K562 (cell line): ENCODE results near the gene NEK4. TPM values are rescaled to one million over a fixed set of nuclear protein-coding genes. Genes with fewer than 3 reads are reported as not detected.

ENCODE experiments used
- ATAC-seq: fragments of 200-7000 bp; cut with Tn5 transposase; 3 replicates; pipeline ENCODE4 v1.9.1; 2020; ENCODE audit warnings: moderate library complexity
- BruUV-seq: library from RNA; stranded (reverse); fragments of 400-500 nt; replicated peaks from 2 replicates; lab custom pipeline; 2021; lab: Mats Ljungman, UMichigan
- CTCF ChIA-PET: fragments of 300-600 bp; formaldehyde crosslinking; extraction: SDS; loops from one replicate; lab custom pipeline; 2021; ENCODE audit warnings: low intra/inter-chr PET ratio; lab: Yijun Ruan, JAX
- POLR2A ChIA-PET: fragments of 300-600, 350-650 bp; sonication (Branson Sonifier 250); formaldehyde crosslinking; extraction: SDS; loops from one replicate; lab custom pipeline; 2021; ENCODE audit warnings: antibody characterized with exemption, inconsistent platforms; lab: Yijun Ruan, JAX
- DNase-seq, 4 experiments: peaks; one replicate each; pipeline versions ENCODE4 v3.0.0 to v3.0.0-alpha.2; 2011 to 2018; ENCODE audit warnings: low spot score in 3 of 4, mixed read lengths in 3 of 4; ENCODE audit errors: extremely low read depth in 1 of 4
- FAIRE-seq: peaks from 2 replicates; lab custom pipeline; 2011; peaks lifted over from hg19 to GRCh38; lab: Jason Lieb, UNC
- H2AFZ ChIP-seq: 2 replicates; pipeline ENCODE4 v1.6.0; 2011; ENCODE audit warnings: low read depth, low read length, control low read depth, inconsistent platforms
- H3K27ac ChIP-seq: fragments of 200-600 bp; 3 replicates; pipeline ENCODE4 v1.8.0; 2011; ENCODE audit warnings: low read depth, mild to moderate bottlenecking, control low read depth, inconsistent platforms, low read length, moderate library complexity, mixed read lengths; ENCODE audit errors: extremely low read depth
- H3K27me3 ChIP-seq, 2 experiments: fragments of 300-600 bp in 1 of 2; 2 replicates in 1 of 2; 3 replicates in 1 of 2; pipeline versions ENCODE4 v1.6.0 to v1.8.0; 2011; ENCODE audit warnings: inconsistent platforms in 2 of 2, low read length in 2 of 2, mild to moderate bottlenecking in 1 of 2, mixed read lengths in 1 of 2, moderate library complexity in 1 of 2; ENCODE audit not compliant: control insufficient read depth in 2 of 2, insufficient read depth in 2 of 2
- H3K36me3 ChIP-seq: fragments of 300-600 bp; 3 replicates; pipeline ENCODE4 v1.8.0; 2011; ENCODE audit warnings: mild to moderate bottlenecking, low read length, inconsistent platforms; ENCODE audit not compliant: control insufficient read depth, insufficient read depth
- H3K4me1 ChIP-seq, 2 experiments: fragments of 200-600 bp in 1 of 2; replicated peaks in 1 of 2; 2 replicates in 1 of 2; 3 replicates in 1 of 2; pipeline versions ENCODE4 v1.5.1 to v1.8.0; 2011; ENCODE audit warnings: inconsistent platforms in 2 of 2, low read length in 2 of 2, mild to moderate bottlenecking in 1 of 2, mixed read lengths in 1 of 2, moderate library complexity in 1 of 2; ENCODE audit not compliant: control insufficient read depth in 2 of 2, insufficient read depth in 2 of 2
- H3K4me2 ChIP-seq: 2 replicates; pipeline ENCODE4 v1.6.1; 2011; ENCODE audit warnings: low read length, control low read depth, inconsistent platforms, mixed read lengths; ENCODE audit not compliant: insufficient read depth
- H3K4me3 ChIP-seq: fragments of 200-600 bp; sonication (generic), shearing (Covaris generic); 2 replicates; pipeline ENCODE4 v1.5.1; 2016; ENCODE audit warnings: control low read depth, inconsistent platforms
- H3K79me2 ChIP-seq: fragments of 200-600 bp; 3 replicates; pipeline ENCODE4 v1.8.0; 2011; ENCODE audit warnings: low read length, inconsistent platforms; ENCODE audit not compliant: control insufficient read depth, insufficient read depth
- H3K9ac ChIP-seq, 2 experiments: 2 replicates each; pipeline versions ENCODE4 v1.6.0 to v1.6.1; 2011; ENCODE audit warnings: low read depth in 2 of 2, low read length in 2 of 2, control low read depth in 1 of 2, inconsistent platforms in 1 of 2, mild to moderate bottlenecking in 1 of 2, mixed read lengths in 1 of 2; ENCODE audit not compliant: insufficient read depth in 1 of 2
- H3K9me1 ChIP-seq: one replicate; pipeline ENCODE4 v1.6.0; 2011; ENCODE audit warnings: inconsistent platforms, mild to moderate bottlenecking, low read length, moderate library complexity; ENCODE audit not compliant: control insufficient read depth, insufficient read depth
- H3K9me3 ChIP-seq: replicated peaks from 2 replicates; pipeline ENCODE4 v1.5.1; 2011; ENCODE audit warnings: low read depth, low read length, inconsistent platforms; ENCODE audit not compliant: control insufficient read depth, insufficient read depth
- H4K20me1 ChIP-seq: replicated peaks from 2 replicates; pipeline ENCODE4 v1.6.1; 2011; ENCODE audit warnings: low read length, inconsistent platforms, mixed read lengths; ENCODE audit not compliant: control insufficient read depth, insufficient read depth
- BRF1 ChIP-seq: IDR thresholded peaks from 3 replicates; pipeline ENCODE4 v1.6.1; 2011; ENCODE audit warnings: borderline replicate concordance, mild to moderate bottlenecking; ENCODE audit not compliant: insufficient read length; ENCODE audit errors: extremely low read depth
- ETV6 ChIP-seq, 3 experiments: fragments of 150-350 bp in 1 of 3; sonication (generic) in 1 of 3; formaldehyde crosslinking in 1 of 3; IDR thresholded peaks; 2 replicates each; pipeline versions ENCODE4 v1.6.1 to v1.8.0; 2014 to 2022; ENCODE audit warnings: borderline replicate concordance in 2 of 3, low read depth in 2 of 3, antibody characterized with exemption in 1 of 3, low read length in 1 of 3, mild to moderate bottlenecking in 1 of 3, missing genetic modification reagents in 1 of 3
- HNRNPLL ChIP-seq: fragments of 200-400 bp; formaldehyde crosslinking; IDR thresholded peaks from 2 replicates; pipeline ENCODE4 v1.6.1; 2017; ENCODE audit warnings: low read length, low read depth, mild to moderate bottlenecking; ENCODE audit not compliant: poor library complexity, severe bottlenecking
- NR2C2 ChIP-seq, 2 experiments: fragments of 200-800 bp in 1 of 2; sonication (Bioruptor generic) in 1 of 2; sonication (generic) in 1 of 2; formaldehyde crosslinking in 1 of 2; IDR thresholded peaks; 2 replicates each; pipeline versions ENCODE4 v1.6.1 to v1.8.0; 2016 to 2022; ENCODE audit warnings: mild to moderate bottlenecking in 1 of 2, missing compliant biosample characterization in 1 of 2, missing genetic modification characterization in 1 of 2, missing genetic modification reagents in 1 of 2
- PHF21A ChIP-seq: fragments of 450-650 bp; IDR thresholded peaks from 2 replicates; pipeline ENCODE4 v1.6.1; 2017; ENCODE audit warnings: low read depth, borderline replicate concordance
- ZSCAN29 ChIP-seq: fragments of 450-650 bp; IDR thresholded peaks from 2 replicates; pipeline ENCODE4 v1.6.1; 2017
- WGBS: fragments of 100-300 bp; shearing (Covaris generic); methylation state at CpG from one replicate; pipeline ENCODE4 v1.1.6; 2016; ENCODE audit warnings: low coverage, mixed read lengths; ENCODE audit not compliant: insufficient coverage; ENCODE audit errors: missing lambda C conversion rate; 5-methylcytosine and 5-hydroxymethylcytosine counted together
- in situ Hi-C: fragments of 300-500 bp; cut with MboI; formaldehyde crosslinking; loops from 4 replicates; pipeline ENCODE4 v1.15.0; 2018; ENCODE audit warnings: inconsistent platforms, mixed read lengths
- intact Hi-C: fragments of 100-400 bp; cut with micrococcal nuclease; formaldehyde crosslinking; loops from 2 replicates; pipeline ENCODE4 v1.14.2; 2022
- polyA plus RNA-seq, 8 experiments: library from polyadenylated mRNA; depleted of rRNA in 4 of 8; stranded (reverse) in 5 of 8; unstranded in 3 of 8; fragments of >200 nt; fragmentation: Nextera tagmentation in 2 of 8; fragmentation: Illumina TruSeq in 1 of 8; extraction: Ambion mirVana in 2 of 8; extraction: Trizol in 1 of 8; gene quantifications; 2 replicates each; pipeline versions ENCODE4 v1.2.1 to v1.2.3, GENCODE V29; 2011 to 2014; ENCODE audit warnings: inconsistent platforms in 1 of 8, missing spikeins in 1 of 8
- total RNA-seq, 7 experiments: library from RNA; depleted of rRNA in 6 of 7; stranded (reverse); fragments of >200 nt in 6 of 7; fragmentation: Illumina TruSeq in 2 of 7; extraction: Trizol in 2 of 7; gene quantifications; 2 replicates each; pipeline versions ENCODE4 v1.2.1 to v1.2.3, GENCODE V29; 2011 to 2021; ENCODE audit warnings: low replicate concordance in 1 of 7
- TF ChIP-seq, protein P1 (sequence below): fragments of 250-450 bp; sonication (Bioruptor Pico); IDR thresholded peaks from 2 replicates; pipeline ENCODE4 v1.4.0; 2020; ENCODE audit warnings: mild to moderate bottlenecking, moderate library complexity
- TF ChIP-seq, protein P2 (sequence below): sonication (generic); formaldehyde crosslinking; IDR thresholded peaks from 2 replicates; pipeline ENCODE4 v1.8.0; 2023; ENCODE audit warnings: missing genetic modification reagents, mild to moderate bottlenecking, borderline replicate concordance

NEK4 gene
- total and polyA plus RNA-seq, 9 of the 15 experiments (the other 6 are each of a cell fraction or from before 2014, with no cell fraction given): 5.8 to 23.1 (median 16.6) TPM

DNA sequence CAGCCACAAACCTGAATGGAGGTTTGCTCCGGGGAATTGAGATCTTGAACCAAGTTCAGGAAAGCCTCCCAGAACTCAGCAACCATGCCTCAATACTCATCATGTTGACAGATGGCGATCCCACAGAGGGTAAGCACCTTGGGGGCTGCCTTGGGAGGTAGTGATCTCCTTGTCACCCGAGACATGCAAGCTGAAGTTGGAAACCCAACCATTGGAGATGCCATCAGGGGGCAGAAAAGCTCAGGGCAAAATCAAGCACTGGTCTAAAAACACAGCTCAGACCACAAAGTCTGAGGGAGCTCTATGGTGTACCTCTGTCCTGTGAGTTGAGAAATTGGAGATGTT is 12.4 kb upstream of the NEK4 start:
- H4K20me1 ChIP-seq: no peaks in the 10 kb centered on the region
- no peak overlapping the region for H3K4me2 ChIP-seq
- no peak overlapping the region for H3K4me3 ChIP-seq
- H3K9me3 ChIP-seq: no peaks in the 10 kb centered on the region
- no peak for DNase-seq
- intact Hi-C loops (no loop called here), in situ Hi-C loops (no loop called here)
- WGBS: 0% methylated on average over 3 of the region's 3 CpGs
- H3K9ac ChIP-seq: no peak overlapping the region
- H3K27ac ChIP-seq: no peak overlapping the region
- H3K36me3 ChIP-seq: no peaks in the 10 kb centered on the region
- ChIA-PET CTCF (no interaction called here), POLR2A (interaction anchor here (0.7 to 1.0 kb wide), 2 partner anchors 9 to 12 kb away, joined by 3 read pairs; partner anchors contain the start of gene NEK4)
- H3K79me2 ChIP-seq: no peaks in the 10 kb centered on the region
- no TSS peak for BruUV-seq
- H2AFZ ChIP-seq: no peak overlapping the region
- H3K9me1 ChIP-seq: no peaks in the 10 kb centered on the region
- ATAC-seq: no peak
- peaks cover 0 to 35% of the 10 kb centered on the region in 2 experiments; a peak in 2 of 5 replicates for H3K27me3 ChIP-seq
- H3K4me1 ChIP-seq: peaks cover 0 to 3% of the 10 kb centered on the region in 2 experiments; a peak in 1 of 5 replicates
- no peak for FAIRE-seq
- TF ChIP-seq BRF1 (no peak), NR2C2 (CRISPR knock-in tag; IDR thresholded peaks at IDR 0.05) (no peak), NR2C2 (tag; IDR thresholded peaks at IDR 0.05) (no peak), HNRNPLL (no peak), ZSCAN29 (no peak), ETV6 (IDR thresholded peaks at IDR 0.05; ENCODE audit: borderline replicate concordance in 1 of 2, low read depth in 2 of 2, low read length in 1 of 2) (no peak), ETV6 (CRISPR knock-in tag; IDR thresholded peaks at IDR 0.05; ENCODE audit: borderline replicate concordance) (no peak), PHF21A (no peak)
- TF ChIP-seq, protein P1, sequence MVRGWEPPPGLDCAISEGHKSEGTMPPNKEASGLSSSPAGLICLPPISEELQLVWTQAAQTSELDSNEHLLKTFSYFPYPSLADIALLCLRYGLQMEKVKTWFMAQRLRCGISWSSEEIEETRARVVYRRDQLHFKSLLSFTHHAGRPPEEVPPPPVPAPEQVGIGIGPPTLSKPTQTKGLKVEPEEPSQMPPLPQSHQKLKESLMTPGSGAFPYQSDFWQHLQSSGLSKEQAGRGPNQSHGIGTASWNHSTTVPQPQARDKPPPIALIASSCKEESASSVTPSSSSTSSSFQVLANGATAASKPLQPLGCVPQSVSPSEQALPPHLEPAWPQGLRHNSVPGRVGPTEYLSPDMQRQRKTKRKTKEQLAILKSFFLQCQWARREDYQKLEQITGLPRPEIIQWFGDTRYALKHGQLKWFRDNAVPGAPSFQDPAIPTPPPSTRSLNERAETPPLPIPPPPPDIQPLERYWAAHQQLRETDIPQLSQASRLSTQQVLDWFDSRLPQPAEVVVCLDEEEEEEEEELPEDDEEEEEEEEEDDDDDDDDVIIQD (CRISPR knock-in tag): no peak
- TF ChIP-seq, protein P2, sequence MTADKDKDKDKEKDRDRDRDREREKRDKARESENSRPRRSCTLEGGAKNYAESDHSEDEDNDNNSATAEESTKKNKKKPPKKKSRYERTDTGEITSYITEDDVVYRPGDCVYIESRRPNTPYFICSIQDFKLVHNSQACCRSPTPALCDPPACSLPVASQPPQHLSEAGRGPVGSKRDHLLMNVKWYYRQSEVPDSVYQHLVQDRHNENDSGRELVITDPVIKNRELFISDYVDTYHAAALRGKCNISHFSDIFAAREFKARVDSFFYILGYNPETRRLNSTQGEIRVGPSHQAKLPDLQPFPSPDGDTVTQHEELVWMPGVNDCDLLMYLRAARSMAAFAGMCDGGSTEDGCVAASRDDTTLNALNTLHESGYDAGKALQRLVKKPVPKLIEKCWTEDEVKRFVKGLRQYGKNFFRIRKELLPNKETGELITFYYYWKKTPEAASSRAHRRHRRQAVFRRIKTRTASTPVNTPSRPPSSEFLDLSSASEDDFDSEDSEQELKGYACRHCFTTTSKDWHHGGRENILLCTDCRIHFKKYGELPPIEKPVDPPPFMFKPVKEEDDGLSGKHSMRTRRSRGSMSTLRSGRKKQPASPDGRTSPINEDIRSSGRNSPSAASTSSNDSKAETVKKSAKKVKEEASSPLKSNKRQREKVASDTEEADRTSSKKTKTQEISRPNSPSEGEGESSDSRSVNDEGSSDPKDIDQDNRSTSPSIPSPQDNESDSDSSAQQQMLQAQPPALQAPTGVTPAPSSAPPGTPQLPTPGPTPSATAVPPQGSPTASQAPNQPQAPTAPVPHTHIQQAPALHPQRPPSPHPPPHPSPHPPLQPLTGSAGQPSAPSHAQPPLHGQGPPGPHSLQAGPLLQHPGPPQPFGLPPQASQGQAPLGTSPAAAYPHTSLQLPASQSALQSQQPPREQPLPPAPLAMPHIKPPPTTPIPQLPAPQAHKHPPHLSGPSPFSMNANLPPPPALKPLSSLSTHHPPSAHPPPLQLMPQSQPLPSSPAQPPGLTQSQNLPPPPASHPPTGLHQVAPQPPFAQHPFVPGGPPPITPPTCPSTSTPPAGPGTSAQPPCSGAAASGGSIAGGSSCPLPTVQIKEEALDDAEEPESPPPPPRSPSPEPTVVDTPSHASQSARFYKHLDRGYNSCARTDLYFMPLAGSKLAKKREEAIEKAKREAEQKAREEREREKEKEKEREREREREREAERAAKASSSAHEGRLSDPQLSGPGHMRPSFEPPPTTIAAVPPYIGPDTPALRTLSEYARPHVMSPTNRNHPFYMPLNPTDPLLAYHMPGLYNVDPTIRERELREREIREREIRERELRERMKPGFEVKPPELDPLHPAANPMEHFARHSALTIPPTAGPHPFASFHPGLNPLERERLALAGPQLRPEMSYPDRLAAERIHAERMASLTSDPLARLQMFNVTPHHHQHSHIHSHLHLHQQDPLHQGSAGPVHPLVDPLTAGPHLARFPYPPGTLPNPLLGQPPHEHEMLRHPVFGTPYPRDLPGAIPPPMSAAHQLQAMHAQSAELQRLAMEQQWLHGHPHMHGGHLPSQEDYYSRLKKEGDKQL (CRISPR knock-in tag): no peak
